ENCODE results near the gene SETBP1. TPM values are rescaled to one million over a fixed set of nuclear protein-coding genes. Genes with fewer than 3 reads are reported as not detected.

The SETBP1 gene
- total RNA-seq, 2 donors from 2014 or later, result 17.3 to 20.1 TPM

GRCh38 chr18:44884431-44884830, 203.7 kb downstream of the SETBP1 start:
- Histone ChIP-seq H3K36me3 (ENCODE audit: control insufficient read depth, insufficient read depth, low read length) (peaks cover 2% of the 10 kb centered on the region), H3K9me3 (ENCODE audit: control insufficient read depth, low read length) (peaks cover 10% of the 10 kb centered on the region), H3K9ac (ENCODE audit: extremely low read depth, low read length, poor library complexity, severe bottlenecking) (no peak overlapping the region), H3K4me3 (ENCODE audit: low read length) (no peak overlapping the region), H3K27me3 (ENCODE audit: control insufficient read depth, insufficient read depth, low read length, poor library complexity, severe bottlenecking) (no peaks in the 10 kb centered on the region), H3K4me1 (ENCODE audit: control insufficient read depth, insufficient read depth, low read length) (peaks cover 4% of the 10 kb centered on the region), H3K27ac (ENCODE audit: low read depth, low read length) (no peak overlapping the region)
- H3K27ac Mint-ChIP-seq, result no peak overlapping the region
- H3K27me3 Mint-ChIP-seq (ENCODE audit: insufficient read depth), result no peaks in the 10 kb centered on the region
- peaks cover 56% of the 10 kb centered on the region for H3K4me1 Mint-ChIP-seq
- H3K4me3 Mint-ChIP-seq, result no peak overlapping the region
- peaks cover 5% of the 10 kb centered on the region for H3K36me3 Mint-ChIP-seq (ENCODE audit: low read depth)
- no peak for DNase-seq
- TF ChIP-seq, protein P1, sequence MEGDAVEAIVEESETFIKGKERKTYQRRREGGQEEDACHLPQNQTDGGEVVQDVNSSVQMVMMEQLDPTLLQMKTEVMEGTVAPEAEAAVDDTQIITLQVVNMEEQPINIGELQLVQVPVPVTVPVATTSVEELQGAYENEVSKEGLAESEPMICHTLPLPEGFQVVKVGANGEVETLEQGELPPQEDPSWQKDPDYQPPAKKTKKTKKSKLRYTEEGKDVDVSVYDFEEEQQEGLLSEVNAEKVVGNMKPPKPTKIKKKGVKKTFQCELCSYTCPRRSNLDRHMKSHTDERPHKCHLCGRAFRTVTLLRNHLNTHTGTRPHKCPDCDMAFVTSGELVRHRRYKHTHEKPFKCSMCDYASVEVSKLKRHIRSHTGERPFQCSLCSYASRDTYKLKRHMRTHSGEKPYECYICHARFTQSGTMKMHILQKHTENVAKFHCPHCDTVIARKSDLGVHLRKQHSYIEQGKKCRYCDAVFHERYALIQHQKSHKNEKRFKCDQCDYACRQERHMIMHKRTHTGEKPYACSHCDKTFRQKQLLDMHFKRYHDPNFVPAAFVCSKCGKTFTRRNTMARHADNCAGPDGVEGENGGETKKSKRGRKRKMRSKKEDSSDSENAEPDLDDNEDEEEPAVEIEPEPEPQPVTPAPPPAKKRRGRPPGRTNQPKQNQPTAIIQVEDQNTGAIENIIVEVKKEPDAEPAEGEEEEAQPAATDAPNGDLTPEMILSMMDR (conservative IDR thresholded peaks at IDR 0.05), result no peak
- peaks cover 6% of the 10 kb centered on the region for H3K9me3 Mint-ChIP-seq

DNA sequence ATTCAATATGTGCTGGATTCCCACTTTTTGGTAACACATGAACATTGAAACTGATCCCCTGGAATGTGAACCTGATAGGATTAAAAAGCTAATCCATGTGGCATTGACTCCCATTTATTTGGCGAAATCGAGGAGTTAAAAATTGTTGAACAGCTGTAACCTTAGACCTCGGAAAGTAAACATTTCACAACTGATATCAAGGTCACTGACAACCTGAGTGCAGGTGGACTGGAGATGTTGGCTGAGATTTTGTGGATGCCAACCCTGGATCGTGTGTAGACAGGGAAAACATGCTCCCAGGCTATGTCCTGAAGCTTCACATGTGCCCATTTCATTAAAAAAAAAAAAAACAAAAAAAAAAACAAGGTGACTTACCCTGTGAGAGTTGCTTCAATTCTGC, 204.8 kb downstream of the SETBP1 start:
- TF ChIP-seq, protein P1 (conservative IDR thresholded peaks at IDR 0.05), result no peak
- Mint-ChIP-seq H3K4me3 (no peak overlapping the region), H3K27ac (no peak overlapping the region), H3K27me3 (ENCODE audit: insufficient read depth) (no peaks in the 10 kb centered on the region), H3K9me3 (peaks cover 5% of the 10 kb centered on the region), H3K36me3 (ENCODE audit: low read depth) (peaks cover under 1% of the 10 kb centered on the region), H3K4me1 (peaks cover 56% of the 10 kb centered on the region)
- H3K36me3 ChIP-seq (ENCODE audit: control insufficient read depth, insufficient read depth, low read length), result peaks cover 4% of the 10 kb centered on the region
- peaks cover 4% of the 10 kb centered on the region for H3K4me1 ChIP-seq (ENCODE audit: control insufficient read depth, insufficient read depth, low read length)
- no peaks in the 10 kb centered on the region for H3K27me3 ChIP-seq (ENCODE audit: control insufficient read depth, insufficient read depth, low read length, poor library complexity, severe bottlenecking)
- H3K27ac ChIP-seq (ENCODE audit: low read depth, low read length), result no peak overlapping the region
- DNase-seq, result no peak
- H3K9ac ChIP-seq (ENCODE audit: extremely low read depth, low read length, poor library complexity, severe bottlenecking), result no peak overlapping the region
- H3K9me3 ChIP-seq (ENCODE audit: control insufficient read depth, low read length), result peaks cover 6% of the 10 kb centered on the region
- H3K4me3 ChIP-seq (ENCODE audit: low read length), result no peak overlapping the region
- WGBS, 2 experiments (ENCODE audit: insufficient coverage in 1 of 2, insufficient read length in 1 of 2), result 87 to 92% methylated on average over 3 to 4 of the region's 4 CpGs

- Histone ChIP-seq H3K27ac (ENCODE audit: low read depth, low read length) (no peak overlapping the region), H3K27me3 (ENCODE audit: control insufficient read depth, insufficient read depth, low read length, poor library complexity, severe bottlenecking) (no peaks in the 10 kb centered on the region), H3K4me1 (ENCODE audit: control insufficient read depth, insufficient read depth, low read length) (peaks cover 1% of the 10 kb centered on the region), H3K9ac (ENCODE audit: extremely low read depth, low read length, poor library complexity, severe bottlenecking) (peak overlapping the region; percentile 34), H3K4me3 (ENCODE audit: low read length) (no peak overlapping the region), H3K36me3 (ENCODE audit: control insufficient read depth, insufficient read depth, low read length) (peaks cover 17% of the 10 kb centered on the region), H3K9me3 (ENCODE audit: control insufficient read depth, low read length) (peaks cover 23% of the 10 kb centered on the region)
- H3K9me3 Mint-ChIP-seq, result peaks cover 15% of the 10 kb centered on the region
- peaks cover 48% of the 10 kb centered on the region for H3K4me1 Mint-ChIP-seq
- DNase-seq, result peak; percentile 79
- TF ChIP-seq, protein P1 (conservative IDR thresholded peaks at IDR 0.05), result no peak
- H3K36me3 Mint-ChIP-seq (ENCODE audit: low read depth), result peaks cover 15% of the 10 kb centered on the region
- H3K4me3 Mint-ChIP-seq, result no peak overlapping the region
- peak overlapping the region; percentile 87 for H3K27ac Mint-ChIP-seq
- H3K27me3 Mint-ChIP-seq (ENCODE audit: insufficient read depth), result no peaks in the 10 kb centered on the region
Measured at GRCh38 chr18:44887227-44887631, 206.5 kb downstream of the SETBP1 start.

All from endodermal cell (in vitro differentiated cells).